RWPE1 (cell line): ENCODE data around the gene UNC50.
A peak's percentile ranks its signal among the peaks of the same experiment; 100 is the strongest.

ENCODE experiments used
- CTCF ChIA-PET: fragments of 350-600 bp; sonication (Branson Sonifier 250); formaldehyde crosslinking; extraction: SDS; loops from one replicate; lab custom pipeline; 2021; lab: Yijun Ruan, JAX
- POLR2A ChIA-PET: fragments of 400-600 bp; formaldehyde crosslinking; extraction: SDS; loops from one replicate; lab custom pipeline; 2020; ENCODE audit warnings: antibody characterized with exemption; ENCODE audit not compliant: low non-redundant PET; lab: Yijun Ruan, JAX
- DNase-seq: peaks from one replicate; pipeline ENCODE4 v3.0.0; 2012; ENCODE audit warnings: low spot score
- H3K27ac ChIP-seq: fragments of 450-650 bp; 2 replicates; pipeline ENCODE4 v1.5.1; 2017
- TF ChIP-seq, protein P1 (sequence below): fragments of 450-650 bp; conservative IDR thresholded peaks from 2 replicates; pipeline ENCODE4 v1.5.1; 2017; ENCODE audit warnings: low read depth, mild to moderate bottlenecking

UNC50 gene

DNA sequence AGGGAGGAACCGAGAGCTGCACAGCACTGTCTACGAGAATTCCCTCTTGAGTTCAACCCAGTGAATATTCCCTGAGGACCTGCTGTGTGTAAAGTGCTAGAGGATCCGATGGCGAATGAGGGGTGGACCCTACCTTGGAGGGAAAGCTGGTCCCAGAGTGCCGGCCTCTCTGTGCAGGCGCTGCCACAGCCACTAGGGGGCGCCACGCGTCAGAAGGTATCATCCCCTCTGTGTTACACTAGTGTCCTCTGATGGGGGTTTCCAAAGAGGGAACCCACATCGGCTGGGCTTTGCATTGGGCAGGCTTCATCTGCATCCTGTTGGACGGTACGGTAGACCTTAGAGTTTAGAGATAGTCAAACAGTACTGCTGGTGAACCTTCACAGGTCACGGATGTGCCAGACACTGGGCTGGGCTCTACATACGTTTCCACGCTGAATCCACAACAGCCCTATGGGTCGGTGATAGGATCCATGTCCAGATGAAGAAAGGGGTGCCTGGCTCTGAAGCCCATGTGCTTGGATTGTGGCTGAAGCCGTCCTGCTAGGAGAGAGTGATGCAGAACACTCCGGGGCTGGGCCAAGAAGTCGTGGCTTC, 39.1 kb upstream of the UNC50 start:
- TF ChIP-seq, protein P1, sequence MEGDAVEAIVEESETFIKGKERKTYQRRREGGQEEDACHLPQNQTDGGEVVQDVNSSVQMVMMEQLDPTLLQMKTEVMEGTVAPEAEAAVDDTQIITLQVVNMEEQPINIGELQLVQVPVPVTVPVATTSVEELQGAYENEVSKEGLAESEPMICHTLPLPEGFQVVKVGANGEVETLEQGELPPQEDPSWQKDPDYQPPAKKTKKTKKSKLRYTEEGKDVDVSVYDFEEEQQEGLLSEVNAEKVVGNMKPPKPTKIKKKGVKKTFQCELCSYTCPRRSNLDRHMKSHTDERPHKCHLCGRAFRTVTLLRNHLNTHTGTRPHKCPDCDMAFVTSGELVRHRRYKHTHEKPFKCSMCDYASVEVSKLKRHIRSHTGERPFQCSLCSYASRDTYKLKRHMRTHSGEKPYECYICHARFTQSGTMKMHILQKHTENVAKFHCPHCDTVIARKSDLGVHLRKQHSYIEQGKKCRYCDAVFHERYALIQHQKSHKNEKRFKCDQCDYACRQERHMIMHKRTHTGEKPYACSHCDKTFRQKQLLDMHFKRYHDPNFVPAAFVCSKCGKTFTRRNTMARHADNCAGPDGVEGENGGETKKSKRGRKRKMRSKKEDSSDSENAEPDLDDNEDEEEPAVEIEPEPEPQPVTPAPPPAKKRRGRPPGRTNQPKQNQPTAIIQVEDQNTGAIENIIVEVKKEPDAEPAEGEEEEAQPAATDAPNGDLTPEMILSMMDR: peak; percentile 76
- H3K27ac ChIP-seq: no peak overlapping the region
- ChIA-PET CTCF (interaction anchor here (0.5 to 0.8 kb wide), 5 partner anchors 13 to 710 kb away, joined by 3 to 4 read pairs (median 3); no protein-coding TSS in a partner anchor), POLR2A (no interaction called here)
- DNase-seq: peak; percentile 26

DNA sequence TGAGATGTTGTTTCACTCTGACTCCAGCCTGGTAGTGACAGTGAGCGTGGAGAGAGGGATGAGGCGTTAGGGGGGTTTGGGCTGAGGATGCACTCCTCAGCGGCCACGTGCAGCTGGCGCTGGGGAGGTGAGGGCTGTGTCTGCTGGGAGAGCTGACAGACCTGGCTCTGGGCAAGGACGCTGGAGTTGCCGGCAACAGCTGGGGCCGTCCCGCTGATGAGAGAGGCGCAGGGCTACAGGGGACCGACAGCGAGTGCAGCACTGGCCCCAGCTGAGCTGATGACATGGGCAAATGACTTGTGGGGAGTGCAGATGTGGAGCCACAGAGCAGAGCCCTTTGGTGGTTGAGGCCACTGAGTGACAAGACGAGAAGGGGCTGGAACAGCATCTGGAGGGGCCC, 38.5 kb upstream of the UNC50 start:
- CTCF ChIA-PET: no interaction called here
- DNase-seq: no peak
- TF ChIP-seq, protein P1: no peak
- POLR2A ChIA-PET: no interaction called here
- H3K27ac ChIP-seq: no peak overlapping the region

DNA sequence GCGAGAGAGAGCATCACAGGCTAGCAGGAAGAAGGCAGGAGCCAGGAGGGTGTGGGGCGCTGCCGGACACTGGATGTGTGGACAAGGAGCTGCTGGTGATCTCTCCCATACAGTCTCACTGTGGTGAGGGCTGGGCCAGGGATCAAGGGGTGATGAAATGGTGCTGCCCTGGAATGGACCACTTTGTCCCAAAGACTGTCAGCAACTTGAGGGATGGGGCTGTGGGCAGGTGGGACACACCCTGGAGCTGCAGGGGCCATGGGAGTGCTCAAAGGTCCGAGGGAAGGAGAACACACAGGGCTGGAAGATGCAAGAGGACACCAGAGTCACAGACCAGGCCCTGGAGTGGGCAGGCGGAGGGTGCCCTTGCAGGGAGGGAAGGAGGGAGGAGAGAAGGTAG, 38.0 kb upstream of the UNC50 start:
- DNase-seq: no peak
- H3K27ac ChIP-seq: no peak overlapping the region
- ChIA-PET POLR2A (no interaction called here), CTCF (no interaction called here)
- TF ChIP-seq, protein P1: no peak

DNA sequence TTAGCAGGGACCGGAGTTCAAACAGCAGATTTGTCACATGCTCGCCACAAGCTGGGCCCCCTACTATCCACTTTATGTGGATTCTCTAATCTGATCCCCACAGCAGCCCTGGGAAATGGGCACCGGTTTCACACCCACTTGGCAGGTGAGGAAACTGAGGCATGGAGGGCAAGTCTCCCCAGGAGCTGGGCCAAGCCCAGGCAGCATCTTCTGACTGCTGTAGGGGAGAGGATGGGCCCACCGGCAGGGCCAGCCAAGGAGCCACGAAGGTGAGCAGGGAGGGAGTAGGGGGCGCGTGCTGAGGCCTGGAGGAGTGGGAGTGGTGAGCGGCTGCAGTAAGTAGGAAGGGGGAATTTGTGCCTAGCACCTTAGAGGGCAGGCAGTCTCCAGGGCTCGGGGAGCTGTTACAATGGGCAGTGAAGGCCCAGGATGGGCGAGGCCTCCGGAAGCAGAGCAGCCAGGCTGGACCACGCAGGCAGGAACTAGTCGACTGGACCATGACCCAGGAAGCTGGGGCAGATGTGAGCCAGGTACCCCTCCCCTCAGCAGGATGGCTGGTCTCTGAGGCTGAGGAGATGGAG, 37.2 kb upstream of the UNC50 start:
- H3K27ac ChIP-seq: no peak overlapping the region
- ChIA-PET CTCF (no interaction called here), POLR2A (no interaction called here)
- no peak for DNase-seq
- TF ChIP-seq, protein P1: no peak

DNA sequence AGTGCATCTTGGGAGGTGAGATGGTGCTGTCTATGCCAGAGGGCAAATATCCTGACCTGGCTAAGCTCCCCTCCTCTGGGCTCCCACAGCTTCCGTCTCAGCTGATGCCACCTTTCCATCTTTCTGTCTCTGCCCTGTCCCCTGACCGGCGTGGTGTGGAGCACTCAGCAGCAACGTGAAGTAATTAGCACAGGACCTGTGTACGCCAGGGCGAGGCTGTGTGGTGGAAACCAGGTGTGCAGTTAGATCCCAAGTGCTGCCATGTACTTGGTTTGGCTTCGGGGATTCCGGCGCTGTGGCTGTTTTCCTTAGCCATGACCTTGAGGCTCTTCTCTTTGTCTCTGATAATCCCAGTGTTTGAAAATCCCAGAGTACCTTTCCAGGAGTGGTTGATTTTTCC, 36.6 kb upstream of the UNC50 start:
- ChIA-PET POLR2A (no interaction called here), CTCF (no interaction called here)
- H3K27ac ChIP-seq: no peak overlapping the region
- TF ChIP-seq, protein P1: no peak
- no peak for DNase-seq

DNA sequence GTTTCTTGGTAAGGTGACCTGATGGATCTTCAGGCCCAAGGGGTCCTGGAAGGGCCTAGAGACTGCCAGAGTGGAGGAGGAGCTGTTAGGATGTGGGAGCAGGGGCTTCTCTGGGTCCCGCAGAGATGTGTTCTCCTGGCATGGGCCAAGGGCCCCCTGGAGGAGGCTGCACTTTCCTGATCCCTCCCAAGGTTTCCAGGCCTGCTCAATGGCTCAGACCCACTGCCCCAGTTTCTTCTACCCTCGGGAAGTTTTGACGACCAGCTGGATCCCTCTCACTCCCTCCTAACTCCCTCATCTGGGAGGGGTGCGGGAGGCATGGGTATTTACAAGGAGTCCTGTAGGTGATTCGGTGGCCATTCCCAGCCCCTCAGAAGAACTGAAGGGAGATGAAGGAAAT, 36.2 kb upstream of the UNC50 start:
- no peak for DNase-seq
- ChIA-PET POLR2A (no interaction called here), CTCF (no interaction called here)
- no peak overlapping the region for H3K27ac ChIP-seq
- TF ChIP-seq, protein P1: no peak
